ENCODE measurements around the gene TRIP13.
"Not testable (repeated sequence)": the region's sequence is repeated elsewhere in the genome, so short reads cannot be mapped to it uniquely, and the experiment has no call there.

GRCh38 chr5:843926-844325, 48.8 kb upstream of the TRIP13 start:
- not testable (repeated sequence) for TF ChIP-seq CTCF (IDR thresholded peaks at IDR 0.05 in 4 of 5, conservative IDR thresholded peaks at IDR 0.05 in 1 of 5); POLR2A (IDR thresholded peaks at IDR 0.05)

Measured in gastrocnemius medialis (tissue), 4 donors.